Activated naive CD8-positive, alpha-beta T cell treated with anti-CD3 and anti-CD28 coated beads, Interleukin-2, amount 10 ng/mL, durations not matched to agents 7 days and 5 days (primary cell): ENCODE data around the gene TMEM221. TPM values are rescaled to one million over a fixed set of nuclear protein-coding genes. Genes with fewer than 3 reads are reported as not detected.

Experiments used
- ATAC-seq: fragments of 150-1000 bp; cut with Tn5 transposase; one replicate; pipeline ENCODE4 v1.10.0; 2021; ENCODE audit warnings: low read depth, moderate library complexity
- POLR2A ChIA-PET: fragments of 350-600 bp; sonication (Branson Sonifier 250); formaldehyde crosslinking; loops from one replicate; lab custom pipeline; 2021; ENCODE audit warnings: antibody characterized with exemption; lab: Charles Lee
- DNase-seq: peaks from one replicate; pipeline ENCODE4 v3.0.0; 2021
- H3K27ac Mint-ChIP-seq: one replicate; pipeline ENCODE4 v1.8.0; 2022; ENCODE audit warnings: mild to moderate bottlenecking, mixed read lengths
- H3K27me3 Mint-ChIP-seq: one replicate; pipeline ENCODE4 v1.8.0; 2022; ENCODE audit warnings: mild to moderate bottlenecking, moderate library complexity, mixed read lengths
- H3K36me3 Mint-ChIP-seq: one replicate; pipeline ENCODE4 v1.8.0; 2021; ENCODE audit warnings: mild to moderate bottlenecking, mixed read lengths
- H3K4me1 Mint-ChIP-seq: one replicate; pipeline ENCODE4 v1.8.0; 2021; ENCODE audit warnings: mixed read lengths
- H3K4me3 Mint-ChIP-seq: one replicate; pipeline ENCODE4 v1.8.0; 2022; ENCODE audit warnings: mild to moderate bottlenecking, moderate library complexity, mixed read lengths
- H3K9me3 Mint-ChIP-seq: one replicate; pipeline ENCODE4 v1.8.0; 2021; ENCODE audit warnings: mixed read lengths
- total RNA-seq, 2 experiments: library from RNA; stranded (reverse); gene quantifications; one replicate each; pipeline ENCODE4 v1.2.3, GENCODE V29; 2021

The TMEM221 gene
- total RNA-seq, 2 experiments from 2014 or later = not detected

DNA sequence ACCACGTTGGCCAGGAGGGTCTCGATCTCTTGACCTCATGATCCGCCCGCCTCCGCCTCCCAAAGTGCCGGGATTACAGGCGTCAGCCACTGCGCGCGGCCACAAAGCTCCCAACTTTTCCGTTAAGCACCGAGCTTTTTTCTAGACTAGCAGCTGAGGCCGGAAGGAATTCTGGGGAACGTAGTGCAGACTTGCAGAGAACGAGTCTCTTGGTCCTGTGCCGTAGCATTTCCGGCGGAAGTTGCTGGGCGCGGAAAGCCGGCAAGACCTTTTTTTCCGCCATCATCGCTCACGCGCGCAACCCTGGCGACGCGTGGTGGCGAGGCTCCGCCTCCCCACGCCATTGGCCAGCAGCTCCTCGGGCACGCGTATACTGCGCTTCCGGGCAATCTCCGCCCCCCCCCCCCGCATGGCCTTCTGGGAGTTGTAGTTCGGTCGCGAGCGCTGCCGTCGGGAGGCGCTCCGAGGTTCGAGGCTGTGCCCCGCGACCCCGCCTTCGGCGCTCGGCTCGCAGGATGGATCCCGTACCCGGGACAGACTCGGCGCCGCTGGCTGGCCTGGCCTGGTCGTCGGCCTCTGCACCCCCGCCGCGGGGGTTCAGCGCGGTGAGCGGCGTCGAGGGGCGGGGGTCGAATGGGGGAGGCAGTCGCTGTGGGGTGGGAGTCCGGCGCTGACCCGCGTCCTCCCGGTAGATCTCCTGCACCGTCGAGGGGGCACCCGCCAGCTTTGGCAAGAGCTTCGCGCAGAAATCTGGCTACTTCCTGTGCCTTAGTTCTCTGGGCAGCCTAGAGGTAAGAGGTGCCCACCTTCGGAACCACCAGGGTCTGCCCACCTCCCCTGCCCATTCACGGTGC, 28.6 kb downstream of the TMEM221 start, which contains the start of gene MVB12A:
MVB12A (plus strand) TSS at position 427 of the 854 bp plus-strand sequence; CDS start at position 516, 89 bp downstream.
- H3K27ac Mint-ChIP-seq = peak within 1 kb of the TSS; percentile 93
- POLR2A ChIA-PET = interaction anchor here (0.5 to 5.7 kb wide), 11 partner anchors 15 to 925 kb away, joined by 3 to 64 read pairs (median 4); partner anchors contain the start of genes ANO8, BST2, DDA1 and OCEL1
- no peaks in the 10 kb centered on the region for H3K27me3 Mint-ChIP-seq
- peaks cover 10% of the 10 kb centered on the region for H3K4me1 Mint-ChIP-seq
- peak; percentile 84 for ATAC-seq
- peak; percentile 94 for DNase-seq
- H3K36me3 Mint-ChIP-seq = peaks cover 10% of the 10 kb centered on the region
- peak within 1 kb of the TSS; percentile 96 for H3K4me3 Mint-ChIP-seq
- H3K9me3 Mint-ChIP-seq = no peaks in the 10 kb centered on the region

DNA sequence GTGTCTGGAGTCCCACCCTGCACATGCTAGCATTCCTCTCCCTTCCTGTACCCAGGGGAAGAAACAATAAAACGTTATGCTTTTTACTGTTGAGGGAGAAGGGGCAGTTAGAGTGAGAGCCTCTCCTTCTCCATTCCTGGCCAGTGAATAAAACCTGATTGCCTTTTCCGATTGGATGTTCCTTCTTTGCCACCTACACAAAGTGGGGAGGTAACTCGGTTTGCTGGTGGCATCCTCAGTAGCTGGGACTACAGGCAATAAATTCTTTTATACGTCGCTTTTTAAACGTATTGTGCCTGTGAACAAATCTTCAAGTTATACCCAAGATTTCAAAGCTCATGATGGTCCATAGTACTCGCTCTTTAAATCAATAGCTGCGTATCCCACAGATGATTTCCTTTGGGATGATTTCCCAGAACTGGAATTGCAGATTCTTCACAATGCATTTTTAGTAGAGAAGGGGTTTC, 29.3 kb downstream of the TMEM221 start:
- peaks cover 11% of the 10 kb centered on the region for H3K4me1 Mint-ChIP-seq

DNA sequence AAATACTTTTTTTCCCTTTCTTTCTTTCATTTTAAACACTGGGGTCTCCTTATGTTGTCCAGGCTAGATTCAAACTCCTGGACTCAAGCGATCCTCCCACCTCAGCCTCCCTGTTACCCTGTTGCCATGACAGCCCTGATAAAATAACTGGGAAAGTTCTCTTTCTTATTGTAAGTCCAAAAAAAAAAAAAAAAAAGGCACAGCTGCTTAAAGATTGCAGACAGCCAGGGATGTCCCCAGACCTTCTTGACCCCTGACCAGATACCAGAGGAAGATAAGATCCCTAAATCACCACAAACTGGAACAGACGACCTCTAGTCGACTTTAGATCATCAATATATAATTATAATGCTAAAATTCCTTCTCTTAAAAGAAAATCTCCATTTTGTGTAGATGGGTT, 29.8 kb downstream of the TMEM221 start:
- H3K27me3 Mint-ChIP-seq = no peaks in the 10 kb centered on the region
- H3K9me3 Mint-ChIP-seq = no peaks in the 10 kb centered on the region
- DNase-seq (no peak), ATAC-seq (no peak)
- H3K4me1 Mint-ChIP-seq = peaks cover 12% of the 10 kb centered on the region
- peaks cover 10% of the 10 kb centered on the region for H3K36me3 Mint-ChIP-seq
- POLR2A ChIA-PET = interaction anchor here (0.6 to 5.7 kb wide), 7 partner anchors 14 to 1954 kb away, joined by 3 to 64 read pairs (median 5); partner anchors contain the start of genes BST2, DDA1 and OCEL1
- H3K4me3 Mint-ChIP-seq = peak overlapping the region; percentile 96
- peak overlapping the region; percentile 93 for H3K27ac Mint-ChIP-seq

More for the DNA sequence above, 29.3 kb downstream of the TMEM221 start:
- H3K27me3 Mint-ChIP-seq = no peaks in the 10 kb centered on the region
- no peak for ATAC-seq
- peak overlapping the region; percentile 96 for H3K4me3 Mint-ChIP-seq
- peak overlapping the region; percentile 93 for H3K27ac Mint-ChIP-seq
- H3K9me3 Mint-ChIP-seq = no peaks in the 10 kb centered on the region
- POLR2A ChIA-PET = interaction anchor here (0.5 to 5.7 kb wide), 13 partner anchors 14 to 1954 kb away, joined by 3 to 64 read pairs (median 4); partner anchors contain the start of genes ANO8, BST2, DDA1 and OCEL1
- peaks cover 10% of the 10 kb centered on the region for H3K36me3 Mint-ChIP-seq
- no peak for DNase-seq

DNA sequence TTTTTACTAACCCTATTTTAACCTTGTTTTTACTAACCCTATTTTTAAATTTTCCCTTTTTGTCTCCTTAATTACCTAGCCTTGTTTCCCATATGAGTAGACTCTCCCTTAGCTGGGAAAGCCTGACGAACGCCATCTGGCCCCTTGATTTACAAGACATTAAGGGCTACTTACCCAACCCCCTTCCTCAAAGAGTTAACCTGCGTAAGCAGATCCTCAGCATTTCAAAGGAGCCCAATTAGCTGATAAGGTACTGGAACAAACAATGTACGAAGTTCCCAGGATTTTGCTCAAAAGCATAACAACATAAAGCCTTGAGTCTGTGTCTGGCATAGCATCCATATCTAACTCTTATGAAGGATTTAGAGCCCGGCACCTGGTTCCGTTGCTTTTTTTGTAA, 33.3 kb downstream of the TMEM221 start:
- DNase-seq = no peak
- POLR2A ChIA-PET = interaction anchor here (5.7 kb wide), 1 partner anchor 10 kb away, joined by 64 read pairs; the partner anchor contains the start of gene BST2
- H3K27ac Mint-ChIP-seq = no peak overlapping the region
- H3K4me1 Mint-ChIP-seq = peaks cover 18% of the 10 kb centered on the region
- H3K36me3 Mint-ChIP-seq = peaks cover 15% of the 10 kb centered on the region
- H3K27me3 Mint-ChIP-seq = no peaks in the 10 kb centered on the region
- no peak for ATAC-seq
- no peak overlapping the region for H3K4me3 Mint-ChIP-seq
- H3K9me3 Mint-ChIP-seq = no peaks in the 10 kb centered on the region

DNA sequence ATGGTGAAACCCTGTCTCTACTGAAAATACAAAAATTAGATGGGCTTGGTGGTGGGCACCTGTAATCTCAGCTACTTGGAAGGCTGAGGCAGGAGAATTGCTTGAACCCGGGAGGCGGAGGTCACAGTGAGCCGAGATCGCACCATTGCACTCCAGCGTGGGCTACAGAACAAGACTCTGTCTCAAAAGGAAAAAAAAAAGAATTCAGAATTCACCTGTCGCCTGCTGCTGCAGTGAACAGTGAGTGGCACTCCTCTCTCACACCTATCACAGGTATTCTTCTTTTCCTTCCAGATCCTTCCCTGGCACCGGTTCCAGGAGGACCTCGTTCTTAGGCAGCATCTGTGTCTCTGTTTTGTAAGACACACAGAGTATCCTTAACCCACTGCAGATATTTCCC, 34.4 kb downstream of the TMEM221 start:
- ATAC-seq (no peak), DNase-seq (no peak)
- H3K4me3 Mint-ChIP-seq = no peak overlapping the region
- peaks cover 16% of the 10 kb centered on the region for H3K36me3 Mint-ChIP-seq
- H3K9me3 Mint-ChIP-seq = no peaks in the 10 kb centered on the region
- POLR2A ChIA-PET = interaction anchor here (0.9 kb wide), 1 partner anchor 19 kb away, joined by 3 read pairs; no protein-coding TSS in a partner anchor
- H3K27ac Mint-ChIP-seq = no peak overlapping the region
- H3K4me1 Mint-ChIP-seq = peaks cover 18% of the 10 kb centered on the region
- H3K27me3 Mint-ChIP-seq = no peaks in the 10 kb centered on the region

DNA sequence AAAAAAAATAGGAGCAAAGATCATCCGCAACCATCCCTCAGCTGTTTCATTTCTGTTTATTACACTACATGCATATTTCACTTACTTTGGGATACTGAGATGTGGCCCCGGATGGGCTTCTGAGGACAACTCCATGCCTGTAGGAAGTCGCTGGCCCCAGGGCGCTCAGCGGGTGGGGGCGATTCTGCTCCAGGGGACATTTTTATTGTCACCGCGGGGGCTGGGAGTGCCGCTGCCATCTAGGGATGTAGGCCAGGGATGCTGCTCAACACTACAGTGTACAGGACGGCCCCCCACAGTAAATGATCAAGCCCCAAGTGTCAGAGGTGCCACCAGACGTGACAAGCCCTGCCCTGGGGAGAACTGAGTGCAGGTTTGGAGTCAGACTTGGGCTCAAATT, 36.7 kb downstream of the TMEM221 start:
- Mint-ChIP-seq H3K4me1 (peaks cover 21% of the 10 kb centered on the region), H3K9me3 (no peaks in the 10 kb centered on the region), H3K27me3 (no peaks in the 10 kb centered on the region), H3K4me3 (no peak overlapping the region), H3K36me3 (peaks cover 14% of the 10 kb centered on the region), H3K27ac (no peak overlapping the region)
- ATAC-seq (no peak), DNase-seq (no peak)
- POLR2A ChIA-PET = no interaction called here

DNA sequence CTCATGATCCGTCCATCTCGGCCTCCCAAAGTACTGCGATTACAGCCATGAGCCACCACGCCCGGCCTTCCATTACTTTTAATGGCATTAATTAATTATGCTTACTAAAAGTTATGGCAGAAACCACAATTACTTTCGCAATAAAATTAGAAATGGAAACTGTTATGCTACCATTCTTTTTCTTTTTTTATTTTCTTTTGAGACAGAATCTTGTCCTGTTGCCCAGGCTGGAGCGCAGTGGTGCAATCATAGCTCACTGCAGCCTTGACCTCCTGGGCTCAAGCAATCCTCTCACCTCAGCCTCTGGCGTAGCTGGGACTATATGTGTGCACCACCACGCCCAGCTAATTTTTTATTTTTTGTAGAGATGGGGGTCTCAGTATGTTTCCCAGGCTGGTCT, 38.5 kb downstream of the TMEM221 start:
- H3K9me3 Mint-ChIP-seq = no peaks in the 10 kb centered on the region
- peaks cover 14% of the 10 kb centered on the region for H3K36me3 Mint-ChIP-seq
- peaks cover 26% of the 10 kb centered on the region for H3K4me1 Mint-ChIP-seq
- no peak for DNase-seq
- H3K27ac Mint-ChIP-seq = no peak overlapping the region
- H3K4me3 Mint-ChIP-seq = no peak overlapping the region
- no peaks in the 10 kb centered on the region for H3K27me3 Mint-ChIP-seq
- ATAC-seq = no peak
- POLR2A ChIA-PET = no interaction called here

DNA sequence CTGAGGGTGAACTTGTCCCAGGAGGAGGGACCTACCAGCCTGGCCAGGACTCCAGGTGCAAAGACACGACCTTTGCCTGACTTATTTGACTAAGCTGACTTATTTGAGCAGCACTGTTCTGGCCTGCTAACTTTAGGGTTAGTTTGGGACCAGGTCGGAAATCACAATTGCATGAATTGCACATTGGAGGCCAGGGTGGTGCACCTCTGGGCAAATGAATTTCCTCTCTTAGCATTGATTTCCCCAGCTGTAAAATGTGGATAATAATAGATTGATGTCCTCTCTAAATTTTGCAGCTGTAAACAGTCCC, 41.6 kb downstream of the TMEM221 start:
- Mint-ChIP-seq H3K4me3 (peak overlapping the region; percentile 89), H3K27me3 (no peaks in the 10 kb centered on the region), H3K27ac (peak overlapping the region; percentile 91), H3K4me1 (peaks cover 27% of the 10 kb centered on the region), H3K9me3 (no peaks in the 10 kb centered on the region), H3K36me3 (peaks cover 17% of the 10 kb centered on the region)
- no peak for ATAC-seq
- DNase-seq = no peak
- POLR2A ChIA-PET = interaction anchor here (0.8 to 6.3 kb wide), 6 partner anchors 11 to 115 kb away, joined by 3 to 64 read pairs (median 4); partner anchors contain the start of genes MVB12A and SLC27A1

DNA sequence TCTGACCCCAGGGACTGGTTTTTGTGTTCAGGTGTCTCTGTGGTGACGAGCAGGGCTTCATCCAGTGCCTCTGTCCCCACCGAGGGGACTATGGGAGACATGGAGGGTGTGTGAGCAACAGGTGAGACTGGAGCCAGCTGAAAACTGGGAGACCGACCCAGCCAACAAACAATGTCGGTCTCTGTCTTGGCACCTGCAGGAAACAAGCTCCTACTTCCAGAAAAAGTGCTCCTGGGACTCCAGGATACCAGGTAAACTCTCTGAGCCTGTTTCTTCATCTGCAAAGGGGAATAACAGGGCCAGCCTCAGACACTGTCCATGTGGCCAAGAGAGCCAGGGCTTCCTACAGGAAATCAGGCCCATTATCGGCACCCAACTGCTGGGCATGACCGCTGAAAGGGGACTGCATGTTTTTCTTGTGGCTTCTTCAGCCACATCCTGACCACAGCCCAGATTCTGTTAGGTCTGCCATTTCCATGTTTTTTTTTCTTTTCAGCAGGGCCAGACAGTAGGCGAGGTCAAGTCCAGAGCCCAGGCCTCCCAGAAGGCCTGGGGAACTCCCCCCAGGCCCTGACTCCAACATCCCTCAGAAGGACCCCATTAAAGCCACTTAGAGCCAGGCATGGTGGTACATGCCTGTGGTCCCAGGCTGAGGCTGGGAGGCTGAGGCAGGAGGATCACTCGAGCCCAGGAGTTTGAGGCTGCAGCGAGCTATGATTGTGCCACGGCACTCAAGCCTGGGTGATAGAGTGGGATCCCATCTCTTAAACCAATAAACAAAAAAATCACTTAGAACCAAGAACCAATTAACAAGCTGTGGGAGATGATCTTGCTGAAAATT, 42.2 kb downstream of the TMEM221 start:
- H3K36me3 Mint-ChIP-seq = peaks cover 18% of the 10 kb centered on the region
- DNase-seq = peak; percentile 68
- H3K4me3 Mint-ChIP-seq = peak overlapping the region; percentile 89
- H3K27me3 Mint-ChIP-seq = no peaks in the 10 kb centered on the region
- peaks cover 25% of the 10 kb centered on the region for H3K4me1 Mint-ChIP-seq
- POLR2A ChIA-PET = interaction anchor here (0.5 to 6.3 kb wide), 20 partner anchors 12 to 1139 kb away, joined by 3 to 64 read pairs (median 3); partner anchors contain the start of genes ANO8, CCDC194, DDA1 and MVB12A
- H3K27ac Mint-ChIP-seq = peak overlapping the region; percentile 91
- no peaks in the 10 kb centered on the region for H3K9me3 Mint-ChIP-seq
- ATAC-seq = peak; percentile 20

DNA sequence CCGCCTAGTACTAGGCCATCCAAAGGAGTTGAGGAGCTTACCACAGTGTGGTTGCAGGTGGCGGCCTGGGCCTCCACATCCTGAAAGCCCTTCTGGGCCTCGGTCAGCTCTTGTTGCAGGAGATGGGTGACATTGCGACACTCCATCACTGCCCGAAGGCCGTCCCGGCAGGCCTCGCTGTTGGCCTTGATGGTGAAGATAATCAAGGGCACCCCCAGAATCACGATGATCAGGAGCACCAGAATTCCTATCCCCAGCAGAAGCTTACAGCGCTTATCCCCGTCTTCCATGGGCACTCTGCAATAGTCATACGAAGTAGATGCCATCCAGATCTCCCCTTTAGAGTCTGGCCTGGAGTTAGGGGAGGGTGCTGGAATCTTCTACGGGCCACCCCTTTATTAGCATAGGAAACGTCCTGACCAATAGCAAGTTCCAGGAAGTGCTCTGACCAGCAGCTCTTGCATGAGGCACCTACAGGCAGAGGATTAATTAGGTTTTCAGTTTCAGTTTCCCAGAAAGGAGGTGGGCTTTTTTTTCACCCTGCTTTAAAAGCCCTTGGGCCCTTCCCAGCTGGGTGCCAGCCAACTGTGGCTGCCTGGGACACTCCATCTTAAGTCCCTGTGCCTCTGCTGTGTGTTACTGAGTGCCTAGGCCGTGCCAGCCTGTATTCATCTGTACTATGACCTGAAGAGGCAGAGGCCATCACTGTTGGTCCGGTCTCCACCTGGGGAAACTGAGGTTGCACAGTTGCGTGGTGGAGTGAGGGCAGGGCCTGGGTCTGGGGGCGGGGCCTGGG, 43.0 kb downstream of the TMEM221 start, which contains the start of gene BST2:
BST2 (minus strand) TSS at position 381 of the 796 bp plus-strand sequence; CDS start at position 326, 55 bp downstream.
- H3K4me1 Mint-ChIP-seq = peaks cover 27% of the 10 kb centered on the region
- no peaks in the 10 kb centered on the region for H3K27me3 Mint-ChIP-seq

DNA sequence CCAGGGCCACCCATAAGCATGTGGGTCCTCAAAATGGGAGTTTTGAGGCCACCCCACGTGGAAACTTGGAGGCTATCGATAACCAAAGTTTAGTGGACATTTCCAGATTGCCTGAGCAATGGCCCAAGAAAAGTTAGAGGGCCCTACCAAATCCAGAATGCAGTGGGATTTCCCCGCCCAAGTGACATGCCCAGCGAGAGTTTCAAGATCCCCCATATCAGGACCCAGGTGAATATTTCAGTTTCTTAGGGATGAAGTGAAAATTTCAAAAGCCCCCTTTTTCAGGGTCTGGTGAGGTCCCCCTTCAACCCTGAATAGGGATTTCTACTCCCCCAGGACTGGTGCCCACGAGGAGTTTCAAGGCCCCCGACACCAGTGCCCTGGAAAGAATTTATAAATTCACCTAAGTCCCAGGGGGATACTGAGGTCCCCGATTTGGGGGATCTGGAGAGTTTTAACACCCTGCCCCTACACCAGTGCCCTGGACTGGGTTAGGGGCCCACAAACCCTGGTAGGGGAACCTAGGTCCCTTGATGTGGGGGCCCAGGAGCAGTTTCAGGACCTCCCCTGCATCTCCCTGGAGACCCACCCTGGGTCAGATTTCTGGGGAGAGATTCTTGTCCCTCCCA, 43.7 kb downstream of the TMEM221 start:
- Mint-ChIP-seq H3K4me3 (peak overlapping the region; percentile 89), H3K9me3 (no peaks in the 10 kb centered on the region), H3K36me3 (peaks cover 22% of the 10 kb centered on the region), H3K27ac (peak overlapping the region; percentile 91), H3K4me1 (peaks cover 27% of the 10 kb centered on the region), H3K27me3 (no peaks in the 10 kb centered on the region)
- no peak for ATAC-seq
- DNase-seq = no peak
- POLR2A ChIA-PET = interaction anchor here (0.6 to 6.3 kb wide), 19 partner anchors 10 to 877 kb away, joined by 3 to 64 read pairs (median 3); partner anchors contain the start of genes CCDC194, DDA1, JUND and MVB12A

More for the DNA sequence above, 43.0 kb downstream of the TMEM221 start, which contains the start of gene BST2:
- H3K4me3 Mint-ChIP-seq = peak within 1 kb of the TSS; percentile 89
- H3K36me3 Mint-ChIP-seq = peaks cover 22% of the 10 kb centered on the region
- no peaks in the 10 kb centered on the region for H3K9me3 Mint-ChIP-seq
- peak; percentile 71 for DNase-seq
- POLR2A ChIA-PET = interaction anchor here (0.5 to 6.3 kb wide), 23 partner anchors 11 to 876 kb away, joined by 3 to 64 read pairs (median 3); partner anchors contain the start of genes ANO8, CCDC194, DDA1 and JUND
- peak within 1 kb of the TSS; percentile 91 for H3K27ac Mint-ChIP-seq
- peak; percentile 83 for ATAC-seq
